SK-N-SH treated with all-trans-retinoic acid at 6 μM for 48 hours (cell line): Measurements from ENCODE around the gene KDM4C.

ENCODE experiments used
- ARNTL ChIP-seq: fragments of 450-650 bp; formaldehyde crosslinking; IDR thresholded peaks from 2 replicates; pipeline ENCODE4 v1.5.0; 2020; ENCODE audit warnings: low read depth, mild to moderate bottlenecking, moderate library complexity, borderline replicate concordance
- BACH2 ChIP-seq: fragments of 250-450 bp; sonication (Bioruptor Pico); IDR thresholded peaks from 2 replicates; pipeline ENCODE4 v1.9.0; 2021; ENCODE audit warnings: mild to moderate bottlenecking, borderline replicate concordance
- ESRRG ChIP-seq: fragments of 250-450 bp; sonication (Bioruptor Pico); IDR thresholded peaks from 2 replicates; pipeline ENCODE4 v1.6.1; 2021; ENCODE audit warnings: mild to moderate bottlenecking
- ISL1 ChIP-seq: fragments of 250-450 bp; sonication (Bioruptor Pico); IDR thresholded peaks from 2 replicates; pipeline ENCODE4 v2.1.2; 2022; ENCODE audit warnings: mild to moderate bottlenecking, moderate library complexity
- PPARA ChIP-seq: fragments of 250-450 bp; sonication (Bioruptor Pico); IDR thresholded peaks from 2 replicates; pipeline ENCODE4 v1.5.0; 2020; ENCODE audit warnings: mild to moderate bottlenecking, borderline replicate concordance
- RARB ChIP-seq: fragments of 250-450 bp; sonication (Bioruptor Pico); IDR thresholded peaks from 2 replicates; pipeline ENCODE4 v1.8.0; 2021; ENCODE audit warnings: mild to moderate bottlenecking, moderate library complexity
- TCF4 ChIP-seq: fragments of 250-450 bp; sonication (Bioruptor Pico); IDR thresholded peaks from 2 replicates; pipeline ENCODE4 v1.8.0; 2021; ENCODE audit warnings: mild to moderate bottlenecking, moderate library complexity, borderline replicate concordance
- ZFP3 ChIP-seq: fragments of 250-450 bp; sonication (Bioruptor Pico); IDR thresholded peaks from 2 replicates; pipeline ENCODE4 v1.5.0; 2020; ENCODE audit warnings: mild to moderate bottlenecking, moderate library complexity
- ZFP30 ChIP-seq: fragments of 450-650 bp; formaldehyde crosslinking; IDR thresholded peaks from 2 replicates; pipeline ENCODE4 v1.5.0; 2022; ENCODE audit warnings: mild to moderate bottlenecking, moderate library complexity
- ZNF565 ChIP-seq: fragments of 450-650 bp; formaldehyde crosslinking; conservative IDR thresholded peaks from 2 replicates; pipeline ENCODE4 v1.5.0; 2020; ENCODE audit warnings: low read depth, mild to moderate bottlenecking, moderate library complexity
- TF ChIP-seq, protein P1 (sequence below): fragments of 250-450 bp; sonication (Bioruptor Pico); IDR thresholded peaks from 2 replicates; pipeline ENCODE4 v1.8.0; 2020; ENCODE audit warnings: mild to moderate bottlenecking, moderate library complexity, borderline replicate concordance
- TF ChIP-seq, protein P2 (sequence below): fragments of 250-450 bp; sonication (Bioruptor Pico); IDR thresholded peaks from 2 replicates; pipeline ENCODE4 v1.5.1; 2020; ENCODE audit warnings: low read depth, mild to moderate bottlenecking, moderate library complexity
- TF ChIP-seq, protein P3 (sequence below): fragments of 250-450 bp; sonication (Bioruptor Pico); IDR thresholded peaks from 2 replicates; pipeline ENCODE4 v1.8.0; 2021; ENCODE audit warnings: low read depth, mild to moderate bottlenecking, moderate library complexity, borderline replicate concordance

DNA sequence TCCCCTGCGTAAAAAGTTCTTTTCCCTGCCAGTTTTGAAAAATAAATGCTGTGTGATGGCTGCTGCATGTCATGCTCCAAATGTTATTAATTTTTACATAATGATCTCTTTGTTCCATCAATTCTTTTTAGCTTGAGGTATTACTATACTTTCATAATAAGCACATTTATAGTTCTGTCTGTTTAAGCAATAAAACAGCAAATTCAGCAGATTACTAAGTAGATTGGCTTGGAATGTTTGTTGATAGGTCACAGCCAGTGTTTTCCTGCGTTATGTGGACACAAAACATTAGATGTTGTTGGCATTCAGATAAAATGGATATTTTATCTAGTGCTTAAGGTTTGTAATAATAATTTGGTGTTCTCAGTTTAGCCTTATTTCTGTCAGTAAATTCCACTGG lies 242.0 kb downstream of the KDM4C start:
- TF ChIP-seq RARB (no peak), ESRRG (CRISPR knock-in tag) (no peak), ARNTL (CRISPR knock-in tag) (no peak), ZFP3 (CRISPR knock-in tag) (no peak), ZFP30 (no peak), ZNF565 (CRISPR knock-in tag) (no peak), TCF4 (no peak), BACH2 (CRISPR knock-in tag) (no peak), PPARA (CRISPR knock-in tag) (no peak), ISL1 (CRISPR knock-in tag) (no peak)
- TF ChIP-seq, protein P1, sequence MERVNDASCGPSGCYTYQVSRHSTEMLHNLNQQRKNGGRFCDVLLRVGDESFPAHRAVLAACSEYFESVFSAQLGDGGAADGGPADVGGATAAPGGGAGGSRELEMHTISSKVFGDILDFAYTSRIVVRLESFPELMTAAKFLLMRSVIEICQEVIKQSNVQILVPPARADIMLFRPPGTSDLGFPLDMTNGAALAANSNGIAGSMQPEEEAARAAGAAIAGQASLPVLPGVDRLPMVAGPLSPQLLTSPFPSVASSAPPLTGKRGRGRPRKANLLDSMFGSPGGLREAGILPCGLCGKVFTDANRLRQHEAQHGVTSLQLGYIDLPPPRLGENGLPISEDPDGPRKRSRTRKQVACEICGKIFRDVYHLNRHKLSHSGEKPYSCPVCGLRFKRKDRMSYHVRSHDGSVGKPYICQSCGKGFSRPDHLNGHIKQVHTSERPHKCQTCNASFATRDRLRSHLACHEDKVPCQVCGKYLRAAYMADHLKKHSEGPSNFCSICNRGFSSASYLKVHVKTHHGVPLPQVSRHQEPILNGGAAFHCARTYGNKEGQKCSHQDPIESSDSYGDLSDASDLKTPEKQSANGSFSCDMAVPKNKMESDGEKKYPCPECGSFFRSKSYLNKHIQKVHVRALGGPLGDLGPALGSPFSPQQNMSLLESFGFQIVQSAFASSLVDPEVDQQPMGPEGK (CRISPR knock-in tag) = no peak
- TF ChIP-seq, protein P2, sequence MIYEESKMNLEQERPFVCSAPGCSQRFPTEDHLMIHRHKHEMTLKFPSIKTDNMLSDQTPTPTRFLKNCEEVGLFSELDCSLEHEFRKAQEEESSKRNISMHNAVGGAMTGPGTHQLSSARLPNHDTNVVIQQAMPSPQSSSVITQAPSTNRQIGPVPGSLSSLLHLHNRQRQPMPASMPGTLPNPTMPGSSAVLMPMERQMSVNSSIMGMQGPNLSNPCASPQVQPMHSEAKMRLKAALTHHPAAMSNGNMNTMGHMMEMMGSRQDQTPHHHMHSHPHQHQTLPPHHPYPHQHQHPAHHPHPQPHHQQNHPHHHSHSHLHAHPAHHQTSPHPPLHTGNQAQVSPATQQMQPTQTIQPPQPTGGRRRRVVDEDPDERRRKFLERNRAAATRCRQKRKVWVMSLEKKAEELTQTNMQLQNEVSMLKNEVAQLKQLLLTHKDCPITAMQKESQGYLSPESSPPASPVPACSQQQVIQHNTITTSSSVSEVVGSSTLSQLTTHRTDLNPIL (CRISPR knock-in tag) = no peak
- TF ChIP-seq, protein P3, sequence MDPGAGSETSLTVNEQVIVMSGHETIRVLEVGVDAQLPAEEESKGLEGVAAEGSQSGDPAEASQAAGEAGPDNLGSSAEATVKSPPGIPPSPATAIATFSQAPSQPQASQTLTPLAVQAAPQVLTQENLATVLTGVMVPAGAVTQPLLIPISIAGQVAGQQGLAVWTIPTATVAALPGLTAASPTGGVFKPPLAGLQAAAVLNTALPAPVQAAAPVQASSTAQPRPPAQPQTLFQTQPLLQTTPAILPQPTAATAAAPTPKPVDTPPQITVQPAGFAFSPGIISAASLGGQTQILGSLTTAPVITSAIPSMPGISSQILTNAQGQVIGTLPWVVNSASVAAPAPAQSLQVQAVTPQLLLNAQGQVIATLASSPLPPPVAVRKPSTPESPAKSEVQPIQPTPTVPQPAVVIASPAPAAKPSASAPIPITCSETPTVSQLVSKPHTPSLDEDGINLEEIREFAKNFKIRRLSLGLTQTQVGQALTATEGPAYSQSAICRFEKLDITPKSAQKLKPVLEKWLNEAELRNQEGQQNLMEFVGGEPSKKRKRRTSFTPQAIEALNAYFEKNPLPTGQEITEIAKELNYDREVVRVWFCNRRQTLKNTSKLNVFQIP (CRISPR knock-in tag) = no peak
